Endodermal cell (in vitro differentiated cells): ENCODE measurements around the gene ZBED1. TPM values are rescaled to one million over a fixed set of nuclear protein-coding genes. Genes with fewer than 3 reads are reported as not detected.

ENCODE experiments used
- DNase-seq: peaks from one replicate; pipeline ENCODE4 v3.0.0-alpha.2; 2017
- H3K27ac ChIP-seq: 2 replicates; pipeline ENCODE4 v1.5.1; 2013; ENCODE audit warnings: mild to moderate bottlenecking, low read depth, low read length, moderate library complexity
- H3K27me3 ChIP-seq: 2 replicates; pipeline ENCODE4 v1.6.1; 2013; ENCODE audit warnings: mild to moderate bottlenecking, low read length, moderate library complexity; ENCODE audit not compliant: insufficient read depth, control insufficient read depth, poor library complexity, severe bottlenecking
- H3K36me3 ChIP-seq: 2 replicates; pipeline ENCODE4 v1.7.0; 2013; ENCODE audit warnings: mild to moderate bottlenecking, low read length, moderate library complexity; ENCODE audit not compliant: control insufficient read depth, insufficient read depth
- H3K4me1 ChIP-seq: one replicate; pipeline ENCODE4 v1.7.0; 2013; ENCODE audit warnings: low read length; ENCODE audit not compliant: control insufficient read depth, insufficient read depth
- H3K4me3 ChIP-seq: 2 replicates; pipeline ENCODE4 v1.5.1; 2013; ENCODE audit warnings: mild to moderate bottlenecking, low read length, moderate library complexity
- H3K9ac ChIP-seq: 2 replicates; pipeline ENCODE4 v1.6.1; 2013; ENCODE audit warnings: mild to moderate bottlenecking, low read length, moderate library complexity; ENCODE audit not compliant: poor library complexity, severe bottlenecking; ENCODE audit errors: extremely low read depth
- H3K9me3 ChIP-seq: 2 replicates; pipeline ENCODE4 v1.6.1; 2013; ENCODE audit warnings: mild to moderate bottlenecking, low read length, moderate library complexity; ENCODE audit not compliant: control insufficient read depth
- H3K27ac Mint-ChIP-seq: 2 replicates; pipeline ENCODE4 v1.8.0; 2020; ENCODE audit warnings: mixed read lengths
- H3K27me3 Mint-ChIP-seq: 2 replicates; pipeline ENCODE4 v1.8.0; 2021; ENCODE audit warnings: mild to moderate bottlenecking, mixed read lengths; ENCODE audit not compliant: insufficient read depth
- H3K36me3 Mint-ChIP-seq: 2 replicates; pipeline ENCODE4 v1.8.0; 2020; ENCODE audit warnings: low read depth, mixed read lengths
- H3K4me1 Mint-ChIP-seq: 2 replicates; pipeline ENCODE4 v1.8.0; 2020; ENCODE audit warnings: mixed read lengths
- H3K4me3 Mint-ChIP-seq: 2 replicates; pipeline ENCODE4 v1.8.0; 2020; ENCODE audit warnings: mild to moderate bottlenecking, moderate library complexity, mixed read lengths
- H3K9me3 Mint-ChIP-seq: 2 replicates; pipeline ENCODE4 v1.8.0; 2020; ENCODE audit warnings: mild to moderate bottlenecking, mixed read lengths
- WGBS, 2 experiments: methylation state at CpG; one replicate each; pipeline versions ENCODE4 v1.1.5 to v1.1.7; 2013; ENCODE audit warnings: missing lambda C conversion rate in 2 of 2, mixed read lengths in 1 of 2; ENCODE audit not compliant: insufficient coverage in 1 of 2, insufficient read length in 1 of 2; 5-methylcytosine and 5-hydroxymethylcytosine counted together
- total RNA-seq, 2 donors: library from RNA; stranded (reverse); fragmentation: NEBNext Ultra II Directional in 1 of 2; extraction: Animal tissue kit (Norgen Biotek cat#: 25700) in 1 of 2; gene quantifications; 2 replicates in 1 of 2; 3 replicates in 1 of 2; pipeline ENCODE4 v1.2.1, GENCODE V29; 2021
- TF ChIP-seq, protein P1 (sequence below): fragments of 200-600 bp; sonication (generic); conservative IDR thresholded peaks from 2 replicates; pipeline ENCODE4 v1.5.0; 2021; ENCODE audit warnings: antibody characterized with exemption, mild to moderate bottlenecking

The ZBED1 gene
- total RNA-seq, 2 donors from 2014 or later: 55.8 to 71.9 TPM

GRCh38 chrX:2526390-2526789, 25.6 kb upstream of the ZBED1 start:
- TF ChIP-seq, protein P1, sequence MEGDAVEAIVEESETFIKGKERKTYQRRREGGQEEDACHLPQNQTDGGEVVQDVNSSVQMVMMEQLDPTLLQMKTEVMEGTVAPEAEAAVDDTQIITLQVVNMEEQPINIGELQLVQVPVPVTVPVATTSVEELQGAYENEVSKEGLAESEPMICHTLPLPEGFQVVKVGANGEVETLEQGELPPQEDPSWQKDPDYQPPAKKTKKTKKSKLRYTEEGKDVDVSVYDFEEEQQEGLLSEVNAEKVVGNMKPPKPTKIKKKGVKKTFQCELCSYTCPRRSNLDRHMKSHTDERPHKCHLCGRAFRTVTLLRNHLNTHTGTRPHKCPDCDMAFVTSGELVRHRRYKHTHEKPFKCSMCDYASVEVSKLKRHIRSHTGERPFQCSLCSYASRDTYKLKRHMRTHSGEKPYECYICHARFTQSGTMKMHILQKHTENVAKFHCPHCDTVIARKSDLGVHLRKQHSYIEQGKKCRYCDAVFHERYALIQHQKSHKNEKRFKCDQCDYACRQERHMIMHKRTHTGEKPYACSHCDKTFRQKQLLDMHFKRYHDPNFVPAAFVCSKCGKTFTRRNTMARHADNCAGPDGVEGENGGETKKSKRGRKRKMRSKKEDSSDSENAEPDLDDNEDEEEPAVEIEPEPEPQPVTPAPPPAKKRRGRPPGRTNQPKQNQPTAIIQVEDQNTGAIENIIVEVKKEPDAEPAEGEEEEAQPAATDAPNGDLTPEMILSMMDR: no peak
- Mint-ChIP-seq H3K27me3 (no peaks in the 10 kb centered on the region), H3K36me3 (no peaks in the 10 kb centered on the region), H3K4me1 (peaks cover 4% of the 10 kb centered on the region), H3K9me3 (peaks cover 14% of the 10 kb centered on the region), H3K4me3 (no peak overlapping the region), H3K27ac (no peak overlapping the region)
- H3K36me3 ChIP-seq: no peaks in the 10 kb centered on the region
- DNase-seq: no peak
- no peaks in the 10 kb centered on the region for H3K27me3 ChIP-seq
- H3K4me1 ChIP-seq: no peaks in the 10 kb centered on the region
- H3K27ac ChIP-seq: no peak overlapping the region
- WGBS, 2 experiments: 89 to 98% methylated on average over 7 to 10 of the region's 10 CpGs
- no peak overlapping the region for H3K4me3 ChIP-seq
- H3K9me3 ChIP-seq: no peaks in the 10 kb centered on the region
- H3K9ac ChIP-seq: no peak overlapping the region

DNA sequence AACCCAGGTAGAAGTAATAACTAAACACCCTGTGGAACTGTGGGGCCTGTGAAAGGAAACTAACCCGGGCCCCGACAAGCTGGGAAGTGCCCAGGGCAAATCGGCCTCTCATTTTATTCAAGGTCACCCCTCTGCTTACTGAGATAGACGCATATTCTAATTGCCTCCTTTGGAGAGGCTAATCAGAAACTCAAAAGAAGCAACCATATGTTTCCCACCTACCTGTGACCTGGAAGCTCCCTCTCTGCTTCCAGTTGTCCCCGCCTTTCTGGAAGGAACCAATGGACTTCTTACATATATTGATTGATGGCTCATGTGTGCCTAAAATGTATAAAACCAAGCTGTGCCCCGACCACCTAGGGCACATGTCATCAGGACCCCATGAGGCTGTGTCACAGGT, 23.1 kb upstream of the ZBED1 start:
- DNase-seq: no peak
- H3K27ac Mint-ChIP-seq: no peak overlapping the region
- no peak overlapping the region for H3K4me3 Mint-ChIP-seq

GRCh38 chrX:2521927-2522386, 21.2 kb upstream of the ZBED1 start:
- no peak overlapping the region for H3K27ac Mint-ChIP-seq
- TF ChIP-seq, protein P1: no peak
- H3K9me3 ChIP-seq: no peaks in the 10 kb centered on the region
- WGBS, 2 experiments: 87 to 92% methylated on average over 3 to 6 of the region's 6 CpGs
- no peak overlapping the region for H3K27ac ChIP-seq
- H3K36me3 Mint-ChIP-seq: no peaks in the 10 kb centered on the region
- no peaks in the 10 kb centered on the region for H3K27me3 Mint-ChIP-seq
- no peaks in the 10 kb centered on the region for H3K36me3 ChIP-seq
- peaks cover 6% of the 10 kb centered on the region for H3K4me1 Mint-ChIP-seq
- DNase-seq: no peak
- H3K4me3 Mint-ChIP-seq: no peak overlapping the region
- no peaks in the 10 kb centered on the region for H3K27me3 ChIP-seq
- H3K4me3 ChIP-seq: no peak overlapping the region
- peaks cover 6% of the 10 kb centered on the region for H3K9me3 Mint-ChIP-seq
- H3K9ac ChIP-seq: no peak overlapping the region
- H3K4me1 ChIP-seq: no peaks in the 10 kb centered on the region

More for the DNA sequence above, 23.1 kb upstream of the ZBED1 start:
- TF ChIP-seq, protein P1: no peak
- Histone ChIP-seq H3K4me1 (no peaks in the 10 kb centered on the region), H3K9me3 (no peaks in the 10 kb centered on the region), H3K27me3 (no peaks in the 10 kb centered on the region), H3K27ac (no peak overlapping the region), H3K4me3 (no peak overlapping the region), H3K9ac (no peak overlapping the region), H3K36me3 (no peaks in the 10 kb centered on the region)
- no peaks in the 10 kb centered on the region for H3K27me3 Mint-ChIP-seq
- peaks cover 6% of the 10 kb centered on the region for H3K4me1 Mint-ChIP-seq
- H3K9me3 Mint-ChIP-seq: peaks cover 14% of the 10 kb centered on the region
- no peaks in the 10 kb centered on the region for H3K36me3 Mint-ChIP-seq
- 55 to 72% methylated on average over 4 to 6 of the region's 6 CpGs for WGBS, 2 experiments
